ENCODE measurements around the gene MLST8.
"Not testable (repeated sequence)": the region's sequence is repeated elsewhere in the genome, so short reads cannot be mapped to it uniquely, and the experiment has no call there.

MLST8 gene

DNA sequence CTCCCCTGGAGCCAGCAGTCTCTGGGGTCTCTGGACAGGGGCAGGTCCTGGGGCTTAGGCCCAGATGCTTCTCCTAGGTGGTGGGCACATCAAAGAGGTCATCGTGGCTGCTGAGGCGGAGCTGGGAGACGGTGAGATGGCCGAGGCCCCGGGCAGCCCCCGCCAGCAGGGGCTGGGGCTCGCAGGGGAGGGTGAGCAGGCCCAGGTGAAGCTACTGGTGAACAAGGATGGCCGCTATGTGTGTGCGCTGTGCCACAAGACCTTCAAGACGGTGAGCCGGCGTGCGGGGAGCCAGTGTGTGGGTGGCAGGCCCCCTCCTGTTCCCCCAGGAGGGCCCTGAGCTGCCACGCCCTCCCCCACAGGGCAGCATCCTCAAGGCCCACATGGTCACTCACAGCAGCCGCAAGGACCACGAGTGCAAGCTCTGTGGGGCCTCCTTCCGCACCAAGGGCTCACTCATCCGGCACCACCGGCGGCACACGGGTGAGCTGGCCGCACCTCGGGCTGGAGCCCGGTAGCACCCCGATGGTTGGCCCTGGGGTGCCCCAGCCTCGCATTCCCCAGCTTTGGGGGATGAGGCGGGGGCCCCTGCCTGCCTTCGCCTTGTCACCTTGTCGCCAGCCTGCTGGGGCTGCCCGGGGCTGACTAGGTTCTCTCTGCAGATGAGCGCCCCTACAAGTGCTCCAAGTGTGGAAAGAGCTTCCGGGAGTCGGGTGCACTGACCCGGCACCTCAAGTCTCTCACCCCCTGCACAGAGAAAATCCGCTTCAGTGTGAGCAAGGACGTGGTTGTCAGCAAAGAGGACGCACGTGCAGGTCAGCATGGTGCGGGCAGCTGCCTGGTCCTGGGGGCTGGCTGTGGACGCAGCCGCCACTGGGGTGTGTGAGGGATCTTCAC is 27.1 kb downstream of the MLST8 start:
- DNase-seq, result no peak

DNA sequence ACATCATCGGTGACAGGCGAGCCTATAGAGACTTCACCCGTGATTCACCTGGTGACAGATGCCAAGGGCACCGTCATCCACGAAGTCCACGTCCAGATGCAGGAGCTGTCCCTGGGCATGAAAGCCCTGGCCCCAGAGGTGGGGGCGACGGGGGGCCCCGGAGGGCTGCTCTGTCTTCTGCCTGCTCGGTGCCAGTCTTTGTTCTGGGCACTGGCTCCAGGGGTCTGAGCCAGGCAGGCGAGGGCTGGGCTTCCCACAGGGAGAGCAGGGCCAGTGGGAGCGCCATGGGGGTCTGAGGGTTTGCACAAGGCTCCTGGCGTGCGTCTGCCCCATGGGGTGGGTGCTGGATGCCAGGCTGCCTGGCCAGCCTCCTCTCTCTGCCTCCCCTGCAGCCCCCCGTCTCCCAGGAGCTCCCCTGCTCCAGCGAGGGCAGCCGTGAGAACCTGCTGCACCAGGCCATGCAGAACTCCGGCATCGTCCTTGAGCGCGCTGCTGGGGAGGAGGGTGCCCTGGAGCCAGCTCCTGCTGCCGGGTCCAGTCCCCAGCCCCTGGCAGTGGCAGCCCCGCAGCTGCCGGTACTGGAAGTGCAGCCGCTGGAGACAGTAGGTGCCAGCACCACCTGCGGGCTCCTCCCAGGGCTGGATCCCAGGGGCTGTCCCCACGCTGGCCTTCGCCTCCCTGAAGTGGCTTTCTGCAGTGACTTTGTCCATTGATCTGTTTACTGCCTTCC is 28.0 kb downstream of the MLST8 start:
- DNase-seq, result no peak

DNA sequence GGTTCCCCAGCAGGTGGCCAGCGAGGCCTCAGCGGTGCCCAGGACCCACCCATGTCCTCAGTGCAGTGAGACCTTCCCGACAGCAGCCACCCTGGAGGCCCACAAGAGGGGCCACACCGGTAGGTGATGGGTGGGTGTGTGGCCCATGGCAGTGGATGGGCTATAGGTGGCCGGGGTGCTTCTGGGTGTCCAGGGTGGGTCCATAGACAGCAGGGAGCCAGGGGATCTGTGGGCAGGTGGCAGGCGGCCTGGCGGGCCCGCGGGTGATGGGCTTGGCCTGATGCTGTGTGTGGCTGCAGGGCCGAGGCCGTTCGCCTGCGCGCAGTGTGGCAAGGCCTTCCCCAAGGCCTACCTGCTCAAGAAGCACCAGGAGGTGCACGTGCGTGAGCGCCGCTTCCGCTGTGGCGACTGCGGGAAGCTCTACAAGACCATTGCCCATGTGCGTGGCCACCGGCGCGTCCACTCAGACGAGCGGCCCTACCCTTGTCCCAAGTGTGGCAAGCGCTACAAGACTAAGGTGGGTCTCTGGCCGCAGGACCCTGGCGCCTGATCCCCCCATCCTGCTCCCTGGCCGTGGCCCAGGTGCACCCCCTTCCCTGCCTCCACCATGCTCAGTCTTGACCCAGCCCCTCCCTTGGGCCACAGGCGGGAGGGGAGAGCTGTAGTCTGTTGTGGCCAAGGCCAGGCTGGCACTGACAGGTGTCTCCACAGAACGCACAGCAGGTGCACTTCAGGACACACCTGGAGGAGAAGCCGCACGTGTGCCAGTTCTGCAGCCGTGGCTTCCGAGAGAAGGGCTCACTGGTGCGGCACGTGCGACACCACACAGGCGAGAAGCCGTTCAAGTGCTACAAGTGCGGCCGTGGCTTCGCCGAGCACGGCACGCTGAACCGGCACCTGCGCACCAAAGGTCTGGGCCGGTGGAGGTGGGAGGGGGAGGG is 28.9 kb downstream of the MLST8 start:
- no peak for DNase-seq

DNA sequence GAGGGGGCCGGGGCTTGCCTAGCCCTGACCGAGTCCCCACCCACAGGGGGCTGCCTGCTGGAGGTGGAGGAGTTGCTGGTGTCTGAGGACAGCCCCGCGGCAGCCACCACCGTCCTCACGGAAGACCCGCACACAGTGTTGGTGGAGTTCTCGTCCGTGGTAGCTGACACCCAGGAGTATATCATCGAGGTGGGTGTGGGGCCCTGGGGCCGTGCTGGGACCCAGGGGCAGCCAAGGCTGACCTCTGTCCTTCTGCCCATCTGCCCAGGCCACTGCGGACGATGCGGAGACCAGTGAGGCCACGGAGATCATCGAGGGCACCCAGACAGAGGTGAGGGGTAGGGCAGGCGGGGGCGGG is 29.5 kb downstream of the MLST8 start:
- no peak for DNase-seq

DNA sequence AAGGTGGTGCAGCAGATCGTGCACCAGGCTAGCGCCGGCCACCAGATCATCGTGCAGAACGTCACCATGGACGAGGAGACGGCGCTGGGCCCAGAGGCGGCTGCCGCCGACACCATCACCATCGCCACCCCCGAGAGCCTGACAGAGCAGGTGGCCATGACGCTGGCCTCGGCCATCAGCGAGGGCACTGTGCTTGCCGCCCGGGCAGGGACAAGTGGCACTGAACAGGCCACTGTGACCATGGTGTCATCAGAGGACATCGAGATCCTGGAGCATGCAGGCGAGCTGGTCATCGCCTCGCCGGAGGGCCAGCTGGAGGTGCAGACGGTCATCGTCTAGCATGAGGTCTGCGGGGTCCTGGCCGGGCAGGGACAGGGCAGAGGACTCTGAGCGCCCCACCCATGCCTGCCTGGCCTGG is 30.0 kb downstream of the MLST8 start:
- no peak for DNase-seq

DNA sequence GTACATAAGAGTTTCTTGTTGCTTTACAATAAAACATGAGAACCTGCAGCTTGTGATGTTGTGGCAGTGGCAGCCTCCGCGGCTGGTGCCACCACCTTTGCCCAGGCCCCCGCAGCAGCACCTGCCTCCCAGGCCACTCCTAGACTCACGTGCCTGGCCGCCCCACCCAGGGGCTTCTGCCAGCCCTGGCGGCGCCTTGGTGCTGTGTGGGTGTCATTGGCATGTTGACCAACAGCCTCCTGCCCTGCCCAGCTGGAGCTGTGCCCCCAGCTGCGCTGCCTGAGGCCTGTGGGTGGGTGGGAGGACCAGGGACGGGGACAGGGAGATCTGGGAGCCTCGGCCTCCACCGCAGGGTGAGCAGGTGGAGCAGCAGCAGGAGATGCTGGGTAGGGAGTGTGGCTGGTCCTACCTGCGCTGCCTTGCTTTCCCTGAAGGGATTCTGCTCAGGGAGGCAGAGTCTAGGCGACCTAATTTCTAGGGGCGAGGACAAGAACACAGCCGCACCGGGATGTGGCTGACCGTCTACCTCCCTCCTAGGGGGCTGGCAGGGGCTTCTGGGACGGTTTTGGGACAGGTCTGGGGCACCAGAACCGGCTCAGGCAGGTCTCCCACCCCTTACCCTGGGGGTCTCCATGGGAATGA is 30.6 kb downstream of the MLST8 start:
- no peak for DNase-seq

DNA sequence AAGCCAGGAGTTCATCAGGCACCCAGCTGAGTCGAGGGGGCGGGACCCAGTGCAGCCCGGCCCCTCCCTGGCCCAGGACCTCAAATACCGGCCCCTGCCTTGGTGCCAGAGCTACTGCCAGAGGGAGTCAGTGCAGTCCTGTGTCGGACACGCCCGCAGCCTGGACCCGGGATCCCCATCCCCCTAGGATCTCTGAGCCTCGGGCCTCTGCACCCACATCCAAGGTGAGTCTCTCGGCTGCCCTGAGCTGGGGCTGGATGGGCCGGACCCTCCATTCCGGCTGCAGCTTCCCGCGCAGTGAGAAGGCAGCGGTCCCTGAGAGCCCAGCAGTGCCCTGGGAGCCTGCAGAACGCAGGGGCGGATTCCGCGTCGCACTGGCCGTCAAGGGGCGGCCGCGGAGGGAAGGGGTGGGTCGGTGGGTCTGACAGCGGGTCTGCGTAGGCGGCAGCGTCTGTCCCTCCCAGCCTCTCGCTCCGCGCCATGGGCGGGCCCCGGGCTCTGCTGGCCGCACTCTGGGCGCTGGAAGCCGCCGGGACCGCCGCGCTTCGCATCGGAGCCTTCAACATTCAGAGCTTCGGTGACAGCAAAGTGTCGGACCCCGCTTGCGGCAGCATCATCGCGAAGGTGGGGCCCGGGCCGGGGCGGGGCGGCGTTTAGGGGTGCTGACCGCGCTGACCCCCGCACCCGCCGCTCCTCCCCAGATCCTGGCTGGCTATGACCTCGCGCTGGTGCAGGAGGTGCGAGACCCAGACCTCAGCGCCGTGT is 31.3 kb downstream of the MLST8 start, which contains the start of gene DNASE1L2:
TSS of gene DNASE1L2 (plus strand) at position 108 of the 765 bp plus-strand sequence. CDS start at position 481, 373 bp downstream.
- no peak for DNase-seq

DNA sequence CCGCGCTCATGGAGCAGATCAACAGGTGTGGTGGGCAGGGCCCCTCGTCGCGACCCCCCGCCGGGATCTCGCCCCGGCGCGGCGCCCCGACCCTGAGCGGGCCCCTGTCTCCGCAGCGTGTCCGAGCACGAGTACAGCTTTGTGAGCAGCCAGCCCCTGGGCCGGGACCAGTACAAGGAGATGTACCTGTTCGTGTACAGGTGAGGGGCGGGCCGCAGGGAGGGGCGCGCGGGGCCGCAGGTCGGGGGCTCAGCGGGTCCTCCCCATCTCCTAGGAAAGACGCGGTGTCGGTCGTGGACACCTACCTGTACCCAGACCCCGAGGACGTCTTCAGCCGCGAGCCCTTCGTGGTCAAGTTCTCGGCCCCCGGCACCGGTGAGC is 31.8 kb downstream of the MLST8 start:
- DNase-seq, result no peak

DNA sequence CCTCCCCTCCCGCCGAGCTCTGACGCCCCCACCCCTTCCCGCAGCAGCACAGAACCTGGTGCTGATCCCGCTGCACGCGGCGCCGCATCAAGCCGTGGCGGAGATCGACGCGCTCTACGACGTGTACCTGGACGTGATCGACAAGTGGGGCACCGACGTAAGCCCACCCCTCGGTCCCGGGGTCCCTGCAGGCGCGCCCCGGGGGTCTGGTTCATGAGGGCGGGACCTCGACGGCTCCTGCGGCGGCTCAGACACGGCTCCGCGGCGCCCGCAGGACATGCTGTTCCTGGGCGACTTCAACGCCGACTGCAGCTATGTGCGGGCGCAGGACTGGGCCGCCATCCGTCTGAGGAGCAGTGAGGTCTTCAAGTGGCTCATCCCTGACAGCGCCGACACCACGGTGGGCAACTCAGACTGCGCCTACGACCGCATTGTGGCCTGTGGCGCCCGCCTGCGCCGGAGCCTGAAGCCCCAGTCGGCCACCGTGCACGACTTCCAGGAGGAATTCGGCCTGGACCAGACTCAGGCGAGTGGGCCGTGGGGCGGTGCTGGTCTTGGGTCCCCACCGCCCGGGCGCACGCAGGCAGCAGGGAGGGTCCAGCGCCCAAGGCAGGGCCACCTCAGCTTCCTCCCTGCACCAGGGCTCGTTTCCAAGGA is 32.4 kb downstream of the MLST8 start:
- no peak for DNase-seq

DNA sequence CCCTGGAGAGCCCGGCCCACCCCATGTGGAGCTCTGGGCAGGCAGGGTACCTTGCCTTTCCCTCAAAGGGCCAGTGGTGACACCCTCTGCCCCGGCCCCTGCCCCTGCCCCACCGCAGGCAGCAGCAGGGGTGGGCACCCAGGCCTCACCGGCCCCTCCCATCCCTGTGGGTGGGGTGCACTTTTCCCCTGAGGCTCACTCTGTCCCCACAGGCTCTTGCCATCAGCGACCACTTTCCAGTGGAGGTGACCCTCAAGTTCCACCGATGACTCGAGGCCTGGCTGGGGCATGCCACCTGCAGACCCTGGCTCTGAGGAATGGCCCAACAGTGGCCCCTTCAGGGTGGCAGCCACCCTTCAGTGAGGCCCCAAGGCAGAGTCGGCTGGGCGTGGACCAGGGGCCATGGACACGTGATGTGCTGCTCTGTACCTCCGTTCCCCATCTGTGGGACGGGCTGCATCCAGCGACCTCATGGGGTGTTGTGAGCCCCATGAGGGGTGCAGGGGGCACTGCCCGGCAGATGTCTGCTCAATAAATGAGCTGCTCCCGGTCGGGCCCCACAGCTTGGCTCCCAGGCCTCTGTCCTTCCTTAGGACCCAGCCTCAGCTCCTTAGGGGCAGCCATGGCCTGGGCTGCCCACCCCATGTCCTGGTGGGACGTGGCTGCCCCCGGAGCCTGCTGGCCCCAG is 33.0 kb downstream of the MLST8 start:
- DNase-seq, result no peak

DNA sequence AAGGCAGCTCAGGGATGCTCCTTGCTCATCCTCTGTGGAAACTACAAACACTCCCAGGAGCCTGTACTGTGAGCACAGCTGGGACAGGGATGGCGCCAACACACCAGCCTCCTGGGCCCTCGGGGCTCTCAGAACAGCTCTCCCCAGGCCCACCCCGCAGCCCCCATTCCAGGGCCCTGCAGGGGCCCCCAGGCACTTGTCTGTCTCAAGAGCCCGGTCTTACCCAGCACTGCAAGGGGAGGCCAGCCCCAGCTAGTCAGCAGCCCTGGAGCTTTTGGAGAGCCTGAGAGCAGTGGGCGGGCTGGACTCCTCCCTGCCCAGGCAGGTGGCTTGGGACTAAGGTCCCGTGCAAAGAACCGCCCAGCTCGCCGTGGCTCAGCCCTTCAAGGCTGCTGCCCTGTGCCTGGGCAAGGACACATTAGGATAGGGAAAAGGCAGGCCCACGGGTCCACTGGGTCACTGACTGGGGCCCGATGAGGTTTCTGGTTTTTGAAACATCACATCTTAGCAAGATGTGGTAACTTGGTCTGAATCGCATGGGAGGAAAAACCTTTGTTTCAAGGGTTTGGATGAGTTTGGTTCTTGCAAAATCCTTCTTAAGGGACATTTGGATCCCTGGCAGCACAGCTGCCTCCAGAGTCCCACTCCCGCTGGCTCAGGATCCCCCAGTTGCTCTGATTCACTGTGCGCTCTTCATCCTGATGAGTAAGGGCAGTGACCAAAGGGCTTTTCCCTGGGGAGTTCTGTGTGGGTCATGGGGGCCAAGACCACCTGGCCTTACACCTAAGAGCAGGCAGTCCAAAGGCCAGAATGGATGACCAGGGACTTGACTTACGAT is 33.8 kb downstream of the MLST8 start:
- DNase-seq, result no peak

DNA sequence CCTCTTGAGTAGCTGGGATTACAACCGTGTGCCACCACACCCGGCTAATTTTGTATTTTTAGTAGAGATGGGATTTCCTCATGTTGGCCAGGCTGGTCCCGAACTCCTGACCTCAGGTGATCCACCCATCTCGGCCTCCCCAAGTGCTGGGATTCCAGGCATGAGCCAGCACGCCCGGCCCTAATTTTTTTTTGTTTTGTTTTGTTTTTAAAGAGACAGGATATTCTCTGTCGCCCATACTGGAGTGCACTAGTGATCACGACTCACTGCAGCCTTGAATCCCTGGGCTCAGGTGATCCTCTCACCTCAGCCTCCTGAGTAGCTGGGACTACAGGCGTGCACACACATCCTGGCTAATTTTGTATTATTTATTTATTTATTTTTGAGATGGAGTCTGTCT is 35.1 kb downstream of the MLST8 start:
- DNase-seq, result not testable (repeated sequence)

DNA sequence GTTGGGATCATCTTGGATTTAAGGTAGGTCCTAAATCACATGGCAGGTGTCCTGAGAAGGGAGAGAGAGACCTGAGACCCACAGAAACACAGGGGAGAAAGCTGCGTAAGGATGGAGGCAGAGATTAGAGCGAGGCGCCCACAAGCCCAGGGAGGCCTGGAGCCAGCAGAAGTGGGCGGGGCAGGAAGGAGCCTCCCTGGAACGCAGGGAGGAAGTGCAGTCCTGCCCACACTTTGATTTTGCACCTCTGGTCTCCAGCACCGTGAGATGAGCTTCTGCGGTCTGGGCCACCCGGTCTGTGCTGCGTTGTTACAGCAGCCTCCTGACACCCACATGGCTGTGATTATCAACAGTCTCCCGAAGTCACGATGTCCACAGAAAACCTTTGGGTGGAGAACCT is 37.3 kb downstream of the MLST8 start:
- DNase-seq, result no peak

DNA sequence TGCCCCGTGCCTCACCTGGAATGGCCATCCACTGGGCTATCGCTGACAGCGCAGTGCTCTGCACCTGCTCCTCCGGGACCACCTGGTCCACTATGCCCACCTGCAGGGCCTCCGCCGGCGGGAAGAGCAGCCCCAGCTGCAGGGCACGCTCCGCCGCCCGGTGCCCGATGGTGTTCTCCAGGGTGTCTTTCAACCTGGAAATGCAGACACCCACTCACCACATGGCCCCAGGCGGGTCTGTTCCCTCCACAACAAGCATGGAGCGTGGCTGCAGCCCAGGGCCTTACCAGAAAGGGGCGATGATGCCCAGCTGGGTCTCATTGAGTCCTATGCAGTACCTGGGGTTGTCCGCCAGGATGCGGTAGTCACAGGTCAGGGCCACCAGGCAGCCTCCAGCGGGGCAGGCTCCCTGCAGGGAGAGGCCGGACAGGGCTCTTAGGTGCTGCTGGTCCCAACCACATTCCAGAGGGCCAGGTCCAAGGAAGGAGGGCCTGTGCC is 37.8 kb downstream of the MLST8 start:
- no peak for DNase-seq

DNA sequence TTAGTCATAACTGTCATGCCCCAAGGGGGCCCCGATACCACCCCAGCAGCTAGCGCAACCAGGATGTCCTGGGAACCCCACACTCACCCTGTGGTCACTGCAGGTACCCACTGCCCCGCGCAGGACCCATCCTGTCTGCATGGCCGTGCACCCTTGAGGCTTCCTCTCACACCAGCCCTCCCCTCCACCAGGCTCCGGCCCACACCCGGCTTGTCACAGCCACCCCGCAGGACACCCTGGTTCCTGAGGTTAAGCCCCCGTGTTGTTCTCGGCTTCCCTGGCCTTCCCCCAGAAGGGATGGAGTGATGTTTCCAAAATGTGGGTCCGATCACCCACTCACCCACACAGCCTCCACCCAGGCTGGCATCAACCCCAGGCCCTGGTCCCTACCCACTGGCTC is 38.5 kb downstream of the MLST8 start:
- no peak for DNase-seq

DNA sequence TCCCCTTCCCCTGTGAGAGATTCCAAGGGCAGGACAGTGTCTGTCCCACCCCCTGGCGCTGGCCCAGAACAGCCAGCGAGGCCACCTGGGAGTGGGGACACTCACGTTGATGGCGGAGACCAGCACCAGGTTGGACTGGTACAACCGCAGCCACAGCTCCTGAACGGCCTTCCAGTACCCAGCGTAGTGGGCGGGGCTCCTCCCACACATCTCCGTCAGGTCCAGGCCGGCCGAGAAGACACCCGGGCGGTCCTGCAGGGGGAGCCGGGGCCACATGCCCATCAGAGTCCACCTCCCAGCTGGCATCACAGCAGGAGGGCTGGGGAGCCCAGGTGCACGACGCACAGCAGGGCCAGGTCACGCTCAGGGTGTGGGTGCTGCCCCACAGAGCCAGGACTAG is 39.0 kb downstream of the MLST8 start:
- DNase-seq, result no peak

DNA sequence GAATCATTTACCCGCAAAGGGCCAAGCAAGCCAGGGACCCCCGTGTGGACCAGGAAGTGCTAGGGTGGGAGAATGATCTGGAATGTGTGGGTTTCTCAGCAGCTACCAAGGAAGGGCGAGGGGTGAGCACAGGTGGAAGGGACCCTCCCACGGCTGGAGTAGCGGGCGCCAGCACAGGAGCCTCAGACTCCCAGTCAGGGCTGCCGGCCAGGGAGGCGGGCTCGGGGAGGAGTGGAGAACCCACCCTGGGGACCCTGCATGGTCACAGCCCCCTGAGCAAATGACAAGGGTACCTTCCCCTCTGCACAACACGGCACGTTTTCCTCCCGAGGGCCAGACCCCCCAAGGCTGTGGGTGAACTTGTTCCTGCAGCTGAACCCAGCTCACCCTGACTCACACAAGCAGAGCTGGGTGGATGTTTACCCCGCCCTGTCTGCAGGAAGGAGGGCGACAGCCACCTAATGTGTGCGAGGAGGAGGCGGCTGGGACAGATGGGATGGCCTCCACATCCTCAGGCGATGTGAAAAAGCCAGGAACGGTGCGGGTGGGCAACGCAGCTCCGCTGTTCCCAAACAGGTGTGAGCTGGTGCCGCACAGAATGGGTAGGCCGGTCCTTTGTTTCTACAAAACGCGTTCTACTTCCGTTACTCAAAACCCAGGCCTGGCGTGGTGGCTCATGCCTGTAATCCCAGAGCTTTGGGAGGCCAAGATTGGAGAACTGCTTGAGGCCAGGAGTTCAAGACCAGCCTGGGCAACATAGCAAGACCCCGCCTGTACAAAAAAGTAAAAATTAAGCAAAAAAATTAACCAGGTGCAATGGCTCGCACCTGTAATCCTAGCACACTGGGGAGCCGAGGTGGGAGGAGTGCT is 39.9 kb downstream of the MLST8 start:
- DNase-seq, result no peak

DNA sequence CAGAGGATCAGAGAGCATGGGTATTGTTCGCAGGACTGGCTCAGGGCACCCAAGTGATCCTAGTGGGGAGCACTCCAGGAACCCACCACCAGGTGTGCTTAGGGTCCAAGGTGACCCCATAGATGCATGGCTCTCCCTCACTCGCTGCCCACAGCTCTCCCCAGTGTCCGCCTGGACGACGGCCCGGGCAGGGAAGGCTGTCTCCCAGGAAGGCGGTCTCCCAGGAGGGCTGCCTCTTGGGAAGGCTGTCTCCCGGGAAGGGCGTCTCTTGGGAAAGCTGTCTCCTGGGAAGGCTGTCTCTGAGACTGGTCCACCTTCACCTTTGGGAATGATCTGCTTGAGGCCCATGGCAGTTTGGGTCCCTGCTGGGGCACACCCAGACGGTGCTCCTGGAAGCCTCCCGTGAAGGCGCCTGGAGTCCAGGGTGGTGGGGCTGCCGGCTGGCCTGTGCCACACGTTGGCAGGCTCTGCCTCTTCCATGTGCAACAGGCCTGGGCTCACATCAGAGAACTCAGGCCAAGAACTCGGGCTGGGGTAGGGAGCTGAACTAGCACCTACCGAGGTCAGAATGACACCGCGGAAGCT is 41.1 kb downstream of the MLST8 start:
- DNase-seq, result no peak
